HL-60 (cell line): ENCODE data around the gene BTN2A1.

Source experiments
- CTCF ChIP-seq: IDR thresholded peaks from one replicate; pipeline ENCODE4 v1.5.1; 2011; ENCODE audit warnings: low read length, control low read depth, inconsistent platforms; ENCODE audit not compliant: insufficient read depth
- POLR2AphosphoS5 ChIP-seq: IDR thresholded peaks from 2 replicates; pipeline ENCODE4 v1.6.1; 2012; ENCODE audit warnings: low read depth

- TF ChIP-seq CTCF = no peak
- no peak for TF ChIP-seq POLR2AphosphoS5
Observed at GRCh38 chr6:26507658-26508057, 49.9 kb downstream of the BTN2A1 start.
